Neural cell (in vitro differentiated cells): ENCODE data around the gene ABCB10.

Experiments used
- CTCF ChIP-seq: fragments of 450-650 bp; IDR thresholded peaks from 2 replicates; pipeline ENCODE4 v1.5.1; 2014; ENCODE audit warnings: antibody characterized with exemption, mild to moderate bottlenecking, moderate library complexity; ENCODE audit not compliant: poor library complexity, severe bottlenecking
- POLR2AphosphoS5 ChIP-seq: IDR thresholded peaks from 2 replicates; pipeline ENCODE4 v1.6.1; 2012
- REST ChIP-seq: IDR thresholded peaks from 2 replicates; pipeline ENCODE4 v1.6.1; 2012; ENCODE audit warnings: borderline replicate concordance
- TAF1 ChIP-seq: IDR thresholded peaks from 2 replicates; pipeline ENCODE4 v1.6.1; 2012; ENCODE audit warnings: low read depth

DNA sequence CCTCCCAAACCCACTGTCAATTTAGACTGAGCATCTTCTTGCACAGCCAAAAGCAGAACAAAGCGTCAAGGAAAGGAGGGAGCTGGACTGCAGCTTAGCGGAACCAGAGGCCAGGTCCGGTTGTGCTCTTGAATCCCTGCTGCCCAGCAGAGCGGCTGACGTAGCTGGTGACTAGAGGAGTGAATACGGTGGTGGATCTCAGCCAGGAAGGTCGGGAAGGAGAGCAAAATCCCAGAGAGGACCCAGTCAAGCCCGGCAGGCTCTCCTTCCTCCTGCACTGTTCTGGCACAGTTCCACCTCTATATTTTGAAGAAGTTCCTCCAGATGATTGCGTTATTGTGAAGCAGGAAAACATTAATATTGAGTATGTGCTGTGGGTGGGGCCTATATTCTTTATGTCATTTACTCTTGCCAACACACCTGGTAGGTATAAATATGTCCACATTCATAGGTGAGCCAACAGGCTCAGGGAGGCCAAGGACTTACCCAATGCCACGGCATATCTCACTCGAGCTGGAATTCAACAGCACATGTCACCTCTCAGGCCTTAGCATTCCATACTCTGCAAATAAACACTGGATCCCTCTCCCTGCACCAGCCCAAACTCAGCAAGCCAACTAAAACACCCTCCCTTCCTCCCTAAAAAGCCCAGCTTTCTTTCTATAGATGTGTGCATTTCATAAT lies 23.6 kb upstream of the ABCB10 start:
- no peak for TF ChIP-seq POLR2AphosphoS5
- no peak for TF ChIP-seq CTCF
- no peak for TF ChIP-seq TAF1
- TF ChIP-seq REST = no peak
